HepG2 (cell line): ENCODE data around the gene TOX4. TPM values are rescaled to one million over a fixed set of nuclear protein-coding genes. Genes with fewer than 3 reads are reported as not detected.

Source experiments
- DMTF1 ChIP-seq: sonication (generic); formaldehyde crosslinking; IDR thresholded peaks from 2 replicates; pipeline ENCODE4 v1.4.0; 2020; ENCODE audit warnings: mild to moderate bottlenecking, missing genetic modification reagents
- FOXK2 ChIP-seq: fragments of 450-650 bp; IDR thresholded peaks from 2 replicates; pipeline ENCODE4 v1.6.1; 2016
- PPARG ChIP-seq: conservative IDR thresholded peaks from 2 replicates; pipeline ENCODE4 v1.6.1; 2016; ENCODE audit warnings: missing biosample characterization, missing genetic modification reagents
- SP140L ChIP-seq: sonication (generic); formaldehyde crosslinking; IDR thresholded peaks from 2 replicates; pipeline ENCODE4 v1.4.0; 2020; ENCODE audit warnings: missing genetic modification reagents, borderline replicate concordance
- SRY ChIP-seq: sonication (generic); formaldehyde crosslinking; IDR thresholded peaks from 2 replicates; pipeline ENCODE4 v1.8.0; 2022; ENCODE audit warnings: mild to moderate bottlenecking, missing genetic modification reagents
- THRA ChIP-seq: sonication (generic); formaldehyde crosslinking; IDR thresholded peaks from 2 replicates; pipeline ENCODE4 v1.4.0; 2020; ENCODE audit warnings: missing genetic modification reagents, borderline replicate concordance
- ZNF407 ChIP-seq: sonication (generic); formaldehyde crosslinking; IDR thresholded peaks from one replicate; pipeline ENCODE4 v1.5.1; 2020; ENCODE audit warnings: mild to moderate bottlenecking, missing genetic modification reagents; ENCODE audit errors: not compliant biosample characterization
- ZNF552 ChIP-seq: sonication (generic); formaldehyde crosslinking; IDR thresholded peaks from 2 replicates; pipeline ENCODE4 v1.9.0; 2022; ENCODE audit warnings: missing genetic modification reagents, mild to moderate bottlenecking, borderline replicate concordance
- ZNF746 ChIP-seq: sonication (generic); formaldehyde crosslinking; IDR thresholded peaks from 2 replicates; pipeline ENCODE4 v1.8.0; 2022; ENCODE audit warnings: mild to moderate bottlenecking, missing genetic modification reagents
- ZNF780A ChIP-seq: sonication (generic); formaldehyde crosslinking; IDR thresholded peaks from 2 replicates; pipeline ENCODE4 v1.8.0; 2022; ENCODE audit warnings: mild to moderate bottlenecking, missing genetic modification reagents, moderate library complexity
- polyA plus RNA-seq, 8 experiments: library from polyadenylated mRNA; depleted of rRNA in 3 of 8; stranded (reverse) in 7 of 8; unstranded in 1 of 8; fragments of >200 nt; fragmentation: Illumina TruSeq in 4 of 8; extraction: Trizol in 4 of 8; gene quantifications; 2 replicates each; pipeline versions ENCODE4 v1.2.1 to v1.2.3, GENCODE V29; 2011 to 2016; ENCODE audit warnings: low read depth in 4 of 8, missing spikeins in 1 of 8, mixed read lengths in 1 of 8; ENCODE audit not compliant: insufficient read depth in 1 of 8
- total RNA-seq, 5 experiments: library from RNA; depleted of rRNA; stranded (reverse); fragments of >200 nt; fragmentation: Illumina TruSeq; extraction: Trizol; gene quantifications; 2 replicates each; pipeline ENCODE4 v1.2.3, GENCODE V29; 2016; ENCODE audit warnings: low read depth in 1 of 5
- TF ChIP-seq, protein P1 (sequence below): IDR thresholded peaks from 2 replicates; pipeline ENCODE4 v1.6.1; 2016; ENCODE audit warnings: missing biosample characterization, missing genetic modification reagents, low read depth
- TF ChIP-seq, protein P2 (sequence below), 2 experiments: fragments of 450-650 bp in 1 of 2; sonication (generic) in 1 of 2; formaldehyde crosslinking; IDR thresholded peaks; 2 replicates each; pipeline versions ENCODE4 v1.5.0 to v1.8.0; 2020 to 2022; ENCODE audit warnings: mild to moderate bottlenecking in 1 of 2, missing genetic modification reagents in 1 of 2

Gene TOX4
- total and polyA plus RNA-seq, 2 of the 13 experiments (the other 11 are each of a cell fraction or from before 2014, with no cell fraction given) = 71.8 to 163 TPM

DNA sequence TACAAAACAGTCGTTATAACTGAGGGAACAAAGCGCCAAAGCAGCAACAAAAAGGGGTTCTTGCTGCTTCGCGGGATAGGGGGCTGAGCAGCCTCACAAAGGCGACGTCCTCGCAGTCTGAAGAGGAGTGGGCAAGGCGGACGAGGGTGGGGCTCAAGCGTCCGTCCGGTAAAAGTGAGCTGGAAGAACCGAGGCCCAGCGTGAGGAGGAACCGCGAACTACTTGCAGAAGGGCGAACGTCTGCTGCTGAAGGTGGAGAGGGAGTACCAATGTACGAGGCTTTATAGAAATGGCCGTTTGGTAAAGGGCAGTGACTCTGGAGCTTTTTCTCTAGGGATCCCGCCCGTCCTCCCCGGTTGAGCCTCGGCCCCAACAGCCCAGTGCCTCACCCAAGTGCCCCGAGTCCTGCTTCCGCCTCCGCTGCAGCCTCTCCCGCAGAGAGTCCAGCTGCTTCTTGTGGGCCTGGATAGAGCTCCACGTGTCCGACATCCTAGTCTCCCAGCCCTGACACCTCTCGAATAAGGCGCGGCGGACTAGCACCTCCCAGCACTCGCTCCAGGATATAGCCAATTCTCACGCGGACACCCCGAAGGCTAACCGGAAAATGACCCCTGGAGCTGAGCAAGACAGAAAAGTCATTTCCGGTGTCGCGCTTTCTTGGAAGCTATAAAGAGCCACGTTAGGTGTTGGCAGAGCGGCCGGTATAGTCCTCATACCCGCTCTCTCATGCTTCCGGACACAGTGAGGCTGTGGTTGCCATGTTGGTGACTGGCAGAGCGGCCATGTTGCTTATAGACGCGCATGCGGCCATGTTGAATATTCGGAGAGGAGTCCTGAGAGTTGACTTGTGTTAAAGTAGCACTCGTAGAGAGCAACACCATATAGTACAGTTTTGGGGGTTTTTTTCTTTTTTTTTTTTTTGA, 34.0 kb downstream of the TOX4 start, which contains the start of gene METTL3 (continued):
- TF ChIP-seq, protein P1, sequence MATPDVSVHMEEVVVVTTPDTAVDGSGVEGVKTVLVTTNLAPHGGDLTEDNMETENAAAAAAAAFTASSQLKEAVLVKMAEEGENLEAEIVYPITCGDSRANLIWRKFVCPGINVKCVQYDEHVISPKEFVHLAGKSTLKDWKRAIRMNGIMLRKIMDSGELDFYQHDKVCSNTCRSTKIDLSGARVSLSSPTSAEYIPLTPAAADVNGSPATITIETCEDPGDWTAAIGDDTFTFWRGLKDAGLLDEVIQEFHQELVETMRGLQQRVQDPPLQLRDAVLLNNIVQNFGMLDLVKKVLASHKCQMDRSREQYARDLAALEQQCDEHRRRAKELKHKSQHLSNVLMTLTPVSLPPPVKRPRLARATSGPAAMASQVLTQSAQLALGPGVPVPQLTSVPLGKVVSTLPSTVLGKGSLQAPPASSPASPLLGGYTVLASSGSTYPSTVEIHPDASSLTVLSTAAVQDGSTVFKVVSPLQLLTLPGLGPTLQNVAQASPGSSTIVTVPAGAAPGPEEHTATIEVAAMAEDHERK = peak; percentile 58; the same call in 1 of the 2 replicates
- TF ChIP-seq PPARG (CRISPR knock-in tag) = peak; percentile 61; the same call in 1 of the 2 replicates
- peak; percentile 80 for TF ChIP-seq ZNF407 (CRISPR knock-in tag)
- peak; percentile 81; the same call in 1 of the 2 replicates for TF ChIP-seq THRA (CRISPR knock-in tag)
- TF ChIP-seq, protein P2, sequence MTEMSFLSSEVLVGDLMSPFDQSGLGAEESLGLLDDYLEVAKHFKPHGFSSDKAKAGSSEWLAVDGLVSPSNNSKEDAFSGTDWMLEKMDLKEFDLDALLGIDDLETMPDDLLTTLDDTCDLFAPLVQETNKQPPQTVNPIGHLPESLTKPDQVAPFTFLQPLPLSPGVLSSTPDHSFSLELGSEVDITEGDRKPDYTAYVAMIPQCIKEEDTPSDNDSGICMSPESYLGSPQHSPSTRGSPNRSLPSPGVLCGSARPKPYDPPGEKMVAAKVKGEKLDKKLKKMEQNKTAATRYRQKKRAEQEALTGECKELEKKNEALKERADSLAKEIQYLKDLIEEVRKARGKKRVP (CRISPR knock-in tag; IDR thresholded peaks at IDR 0.05) = peak in 1 of 2 experiments; percentile 64; a peak in 2 of 4 replicates
- TF ChIP-seq ZNF746 (CRISPR knock-in tag) = peak; percentile 70
- peak; percentile 97 for TF ChIP-seq FOXK2
- 0 out of 2 replicates have a peak, but pooled peaks have one; percentile 73 for TF ChIP-seq SRY (CRISPR knock-in tag)
- TF ChIP-seq DMTF1 (CRISPR knock-in tag) = no peak
- no peak; the same call in 1 of the 2 replicates for TF ChIP-seq ZNF552 (CRISPR knock-in tag)
- TF ChIP-seq ZNF780A (CRISPR knock-in tag) = 0 out of 2 replicates have a peak, but pooled peaks have one; percentile 43
- TF ChIP-seq SP140L = peak; percentile 96; the same call in 1 of the 2 replicates
